GM12878 (cell line): ENCODE data around the gene NLRP14.

Experiments used
- CHD4 ChIP-seq: fragments of 200-600 bp; sonication (generic); IDR thresholded peaks from 2 replicates; pipeline ENCODE4 v1.6.1; 2016; ENCODE audit warnings: mild to moderate bottlenecking
- CREB1 ChIP-seq: IDR thresholded peaks from 2 replicates; pipeline ENCODE4 v1.6.1; 2012; ENCODE audit warnings: low read depth, mild to moderate bottlenecking, inconsistent platforms
- GABPA ChIP-seq: IDR thresholded peaks from 2 replicates; pipeline ENCODE4 v1.6.1; 2014; ENCODE audit warnings: antibody characterized with exemption, low read depth, mild to moderate bottlenecking, inconsistent platforms
- TAF1 ChIP-seq: IDR thresholded peaks from 2 replicates; pipeline ENCODE4 v1.6.1; 2011; ENCODE audit warnings: mild to moderate bottlenecking, low read depth, low read length, borderline replicate concordance
- ZNF207 ChIP-seq: fragments of 450-650 bp; IDR thresholded peaks from 2 replicates; pipeline ENCODE4 v1.6.1; 2014; ENCODE audit warnings: antibody characterized with exemption, mild to moderate bottlenecking, borderline replicate concordance
- ZNF217 ChIP-seq: fragments of 450-650 bp; IDR thresholded peaks from 2 replicates; pipeline ENCODE4 v1.6.1; 2017; ENCODE audit warnings: antibody characterized with exemption, mild to moderate bottlenecking
- ZNF274 ChIP-seq: IDR thresholded peaks from one replicate; pipeline ENCODE4 v1.8.0; 2011; ENCODE audit not compliant: insufficient read length, insufficient read depth
- TF ChIP-seq, protein P1 (sequence below), 3 experiments: IDR thresholded peaks in 2 of 3; conservative IDR thresholded peaks in 1 of 3; 2 replicates each; pipeline ENCODE4 v1.5.1; 2011; ENCODE audit warnings: low read depth in 3 of 3, low read length in 3 of 3, mild to moderate bottlenecking in 3 of 3, control low read depth in 2 of 3, moderate library complexity in 2 of 3, inconsistent platforms in 1 of 3, mixed read lengths in 1 of 3; ENCODE audit not compliant: control insufficient read depth in 2 of 3, insufficient read depth in 1 of 3; ENCODE audit errors: extremely low read depth in 1 of 3

DNA sequence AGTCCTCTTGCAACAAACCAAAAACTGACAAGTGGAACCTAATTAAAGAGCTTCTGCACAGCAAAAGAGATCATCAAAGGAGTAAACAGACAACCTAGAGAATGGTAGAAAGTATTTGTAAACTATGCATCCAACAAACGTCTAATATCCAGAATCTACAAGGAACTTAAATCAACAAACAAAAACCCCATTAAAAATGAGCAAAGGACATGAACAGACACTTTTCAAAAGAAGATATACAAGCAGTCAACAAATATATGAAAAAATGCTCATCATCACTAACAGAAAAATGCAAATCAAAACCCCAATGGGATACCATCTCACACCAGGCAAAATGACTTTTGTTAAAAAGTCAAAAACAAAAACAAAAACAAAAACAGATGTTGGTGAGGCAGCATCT is 33.8 kb upstream of the NLRP14 start:
- TF ChIP-seq TAF1 (no peak), ZNF207 (no peak), CHD4 (no peak), GABPA (no peak), CREB1 (no peak), ZNF274 (no peak), ZNF217 (no peak)
- TF ChIP-seq, protein P1, sequence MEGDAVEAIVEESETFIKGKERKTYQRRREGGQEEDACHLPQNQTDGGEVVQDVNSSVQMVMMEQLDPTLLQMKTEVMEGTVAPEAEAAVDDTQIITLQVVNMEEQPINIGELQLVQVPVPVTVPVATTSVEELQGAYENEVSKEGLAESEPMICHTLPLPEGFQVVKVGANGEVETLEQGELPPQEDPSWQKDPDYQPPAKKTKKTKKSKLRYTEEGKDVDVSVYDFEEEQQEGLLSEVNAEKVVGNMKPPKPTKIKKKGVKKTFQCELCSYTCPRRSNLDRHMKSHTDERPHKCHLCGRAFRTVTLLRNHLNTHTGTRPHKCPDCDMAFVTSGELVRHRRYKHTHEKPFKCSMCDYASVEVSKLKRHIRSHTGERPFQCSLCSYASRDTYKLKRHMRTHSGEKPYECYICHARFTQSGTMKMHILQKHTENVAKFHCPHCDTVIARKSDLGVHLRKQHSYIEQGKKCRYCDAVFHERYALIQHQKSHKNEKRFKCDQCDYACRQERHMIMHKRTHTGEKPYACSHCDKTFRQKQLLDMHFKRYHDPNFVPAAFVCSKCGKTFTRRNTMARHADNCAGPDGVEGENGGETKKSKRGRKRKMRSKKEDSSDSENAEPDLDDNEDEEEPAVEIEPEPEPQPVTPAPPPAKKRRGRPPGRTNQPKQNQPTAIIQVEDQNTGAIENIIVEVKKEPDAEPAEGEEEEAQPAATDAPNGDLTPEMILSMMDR (IDR thresholded peaks at IDR 0.05 in 2 of 3, conservative IDR thresholded peaks at IDR 0.05 in 1 of 3; ENCODE audit: control insufficient read depth in 2 of 3, extremely low read depth in 1 of 3, insufficient read depth in 1 of 3, low read depth in 3 of 3, low read length in 3 of 3) = no peak
